Aorta (tissue), 5 donors: ENCODE measurements around the gene CACNA1H. TPM values are rescaled to one million over a fixed set of nuclear protein-coding genes. Genes with fewer than 3 reads are reported as not detected.
"Not testable (repeated sequence)": the region's sequence is repeated elsewhere in the genome, so short reads cannot be mapped to it uniquely, and the experiment has no call there.

Experiments
- ATAC-seq: fragments of 200-7000 bp; cut with Tn5 transposase; one replicate; pipeline ENCODE4 v1.9.1; 2022; ENCODE audit warnings: moderate library complexity; ENCODE audit not compliant: low FRiP score
- DNase-seq, 2 donors: peaks; one replicate each; pipeline ENCODE4 v3.0.0-alpha.2; 2020
- H3K27ac ChIP-seq, 2 donors: one replicate each; pipeline ENCODE4 v1.5.1; 2013; ENCODE audit warnings: low read length in 2 of 2, mild to moderate bottlenecking in 2 of 2, moderate library complexity in 2 of 2, control low read depth in 1 of 2, inconsistent platforms in 1 of 2, low read depth in 1 of 2
- H3K27me3 ChIP-seq, 2 donors: one replicate each; pipeline ENCODE4 v1.6.1; 2013; ENCODE audit warnings: control low read depth in 1 of 2, low read length in 1 of 2, mild to moderate bottlenecking in 1 of 2, moderate library complexity in 1 of 2; ENCODE audit not compliant: insufficient read depth in 2 of 2, control insufficient read depth in 1 of 2
- H3K36me3 ChIP-seq, 2 donors: one replicate each; pipeline ENCODE4 v1.6.1; 2013; ENCODE audit warnings: control low read depth in 1 of 2, low read length in 1 of 2, mild to moderate bottlenecking in 1 of 2; ENCODE audit not compliant: insufficient read depth in 2 of 2, control insufficient read depth in 1 of 2
- H3K4me1 ChIP-seq, 2 donors: one replicate each; pipeline ENCODE4 v1.6.1; 2013; ENCODE audit warnings: low read length in 2 of 2, control low read depth in 1 of 2, mild to moderate bottlenecking in 1 of 2, moderate library complexity in 1 of 2; ENCODE audit not compliant: insufficient read depth in 2 of 2, control insufficient read depth in 1 of 2
- H3K4me3 ChIP-seq, 2 donors: one replicate each; pipeline ENCODE4 v1.5.1; 2013; ENCODE audit warnings: low read length in 2 of 2, control low read depth in 1 of 2, mild to moderate bottlenecking in 1 of 2
- H3K9me3 ChIP-seq: one replicate; pipeline ENCODE4 v1.6.1; 2013; ENCODE audit warnings: mild to moderate bottlenecking, low read length; ENCODE audit not compliant: control insufficient read depth
- WGBS, 2 donors: extraction: QIAGEN DNeasy Blood & Tissue Kit; methylation state at CpG; one replicate each; pipeline ENCODE4 v1.1.7; 2013; 5-methylcytosine and 5-hydroxymethylcytosine counted together
- intact Hi-C, 2 donors: fragments of 100-400 bp; cut with DNase I; formaldehyde crosslinking; loops; one replicate each; pipeline versions ENCODE4 v1.14.2 to v1.15.0; 2022
- polyA plus RNA-seq, 2 donors: library from polyadenylated mRNA; stranded (reverse); fragments of 200-250 nt; gene quantifications; one replicate each; pipeline ENCODE4 v1.2.3, GENCODE V29; 2013
- total RNA-seq, 2 donors: library from RNA; stranded (reverse); fragmentation: NEBNext Ultra II Directional; extraction: Animal tissue kit (Norgen Biotek cat#: 25700); gene quantifications; one replicate each; pipeline ENCODE4 v1.2.1, GENCODE V29; 2021
- donor health status: healthy with polysubstance abuse.
- donor health status: Bipolar disorder and iron deficiency.
- donor health status: DM: no; HTN: no; CAD: no.
- donor health status: DM: no; HTN: no; CAD: no.
- donor health status: DM: yes; HTN: yes; CAD: no.

The CACNA1H gene
- total and polyA plus RNA-seq, 4 donors = 1.3 to 17.8 (median 9.8) TPM

GRCh38 chr16:1185460-1186207 is 32.7 kb downstream of the CACNA1H start:
- H3K36me3 ChIP-seq, H3K9me3 ChIP-seq, DNase-seq, H3K27ac ChIP-seq, H3K4me1 ChIP-seq, H3K27me3 ChIP-seq, ATAC-seq, intact Hi-C loops, H3K4me3 ChIP-seq: not testable (repeated sequence)
- WGBS, 2 donors = 88 to 90% methylated on average over 51 to 86 of the region's 86 CpGs

- Histone ChIP-seq H3K9me3 (no peaks in the 10 kb centered on the region), H3K4me3 (no peak overlapping the region), H3K27ac (no peak overlapping the region), H3K36me3 (no peaks in the 10 kb centered on the region), H3K4me1 (no peaks in the 10 kb centered on the region), H3K27me3 (no peaks in the 10 kb centered on the region)
- DNase-seq = peak; percentile 65 to 87
- 40 to 42% methylated on average over 29 to 32 of the region's 32 CpGs for WGBS, 2 donors
- peak; percentile 61 for ATAC-seq
- intact Hi-C loops = no loop called here
These were observed 35.7 kb downstream of the CACNA1H start for GRCh38 chr16:1188432-1189189.

- intact Hi-C loops = no loop called here
- WGBS, 2 donors = 73 to 74% methylated on average over 7 of the region's 7 CpGs
- no peaks in the 10 kb centered on the region for H3K4me1 ChIP-seq
- H3K4me3 ChIP-seq = no peak overlapping the region
- H3K27ac ChIP-seq = no peak overlapping the region
- DNase-seq (no peak), ATAC-seq (no peak)
- no peaks in the 10 kb centered on the region for H3K36me3 ChIP-seq
- H3K9me3 ChIP-seq = no peaks in the 10 kb centered on the region
- H3K27me3 ChIP-seq = no peaks in the 10 kb centered on the region
These were observed 36.5 kb downstream of the CACNA1H start for GRCh38 chr16:1189455-1189854.

GRCh38 chr16:1190789-1191188 is 37.9 kb downstream of the CACNA1H start:
- not testable (repeated sequence) for H3K9me3 ChIP-seq, H3K27me3 ChIP-seq, H3K27ac ChIP-seq, H3K36me3 ChIP-seq, DNase-seq, ATAC-seq, H3K4me1 ChIP-seq, H3K4me3 ChIP-seq
- intact Hi-C loops = loop anchor here in 1 of 2 donors (5.0 kb wide), 1 partner anchor 133 kb away; no protein-coding TSS in a partner anchor
- WGBS, 2 donors = 90 to 92% methylated on average over 11 of the region's 11 CpGs

GRCh38 chr16:1192384-1193073 is 39.6 kb downstream of the CACNA1H start:
- H3K27me3 ChIP-seq = no peaks in the 10 kb centered on the region
- no peaks in the 10 kb centered on the region for H3K36me3 ChIP-seq
- H3K4me3 ChIP-seq = no peak overlapping the region
- WGBS, 2 donors = 64 to 75% methylated on average over 9 of the region's 9 CpGs
- ATAC-seq (peak; percentile 2), DNase-seq (no peak)
- no peak overlapping the region for H3K27ac ChIP-seq
- intact Hi-C loops = loop anchor here in 1 of 2 donors (5.0 kb wide), 1 partner anchor 135 kb away; no protein-coding TSS in a partner anchor
- no peaks in the 10 kb centered on the region for H3K4me1 ChIP-seq
- H3K9me3 ChIP-seq = no peaks in the 10 kb centered on the region

GRCh38 chr16:1193143-1193824 is 40.4 kb downstream of the CACNA1H start:
- H3K4me3 ChIP-seq = no peak overlapping the region
- H3K27me3 ChIP-seq = no peaks in the 10 kb centered on the region
- DNase-seq (no peak), ATAC-seq (no peak)
- intact Hi-C loops = loop anchor here in 1 of 2 donors (5.0 kb wide), 1 partner anchor 136 kb away; no protein-coding TSS in a partner anchor
- no peaks in the 10 kb centered on the region for H3K9me3 ChIP-seq
- no peak overlapping the region for H3K27ac ChIP-seq
- H3K36me3 ChIP-seq = no peaks in the 10 kb centered on the region
- WGBS, 2 donors = 85 to 86% methylated on average over 30 of the region's 30 CpGs
- H3K4me1 ChIP-seq = no peaks in the 10 kb centered on the region

GRCh38 chr16:1193825-1194581 is 41.1 kb downstream of the CACNA1H start:
- H3K4me1 ChIP-seq = no peaks in the 10 kb centered on the region
- H3K36me3 ChIP-seq = no peaks in the 10 kb centered on the region
- no peaks in the 10 kb centered on the region for H3K27me3 ChIP-seq
- ATAC-seq (no peak), DNase-seq (no peak)
- H3K27ac ChIP-seq = no peak overlapping the region
- WGBS, 2 donors = 75 to 78% methylated on average over 26 to 29 of the region's 29 CpGs
- no peaks in the 10 kb centered on the region for H3K9me3 ChIP-seq
- intact Hi-C loops = loop anchor here (1.0 to 5.0 kb wide), 2 partner anchors 88 to 137 kb away; no protein-coding TSS in a partner anchor
- no peak overlapping the region for H3K4me3 ChIP-seq
